Measurements from ENCODE around the gene DUSP18. TPM values are rescaled to one million over a fixed set of nuclear protein-coding genes. Genes with fewer than 3 reads are reported as not detected.

DUSP18 gene
- total RNA-seq, 1 donor from 2014 or later, result 21.4 TPM

- Mint-ChIP-seq H3K36me3 (ENCODE audit: low read depth, unreplicated experiment) (peaks cover 36% of the 10 kb centered on the region), H3K27ac (ENCODE audit: unreplicated experiment) (no peak overlapping the region), H3K27me3 (ENCODE audit: unreplicated experiment) (peaks cover 2% of the 10 kb centered on the region), H3K4me1 (ENCODE audit: unreplicated experiment) (peaks cover 13% of the 10 kb centered on the region), H3K9me3 (ENCODE audit: unreplicated experiment) (no peaks in the 10 kb centered on the region), H3K4me3 (ENCODE audit: unreplicated experiment) (no peak overlapping the region)
- DNase-seq (ENCODE audit: low spot score), result no peak
- TF ChIP-seq CTCF (IDR thresholded peaks at IDR 0.05; ENCODE audit: unreplicated experiment), result no peak
Measured at GRCh38 chr22:30614268-30614667, 53.4 kb downstream of the DUSP18 start.

GRCh38 chr22:30612789-30613188 lies 54.9 kb downstream of the DUSP18 start:
- peaks cover 3% of the 10 kb centered on the region for H3K27me3 Mint-ChIP-seq (ENCODE audit: unreplicated experiment)
- H3K9me3 Mint-ChIP-seq (ENCODE audit: unreplicated experiment), result no peaks in the 10 kb centered on the region
- peaks cover 36% of the 10 kb centered on the region for H3K36me3 Mint-ChIP-seq (ENCODE audit: low read depth, unreplicated experiment)
- no peak for DNase-seq (ENCODE audit: low spot score)
- H3K27ac Mint-ChIP-seq (ENCODE audit: unreplicated experiment), result no peak overlapping the region
- peaks cover 26% of the 10 kb centered on the region for H3K4me1 Mint-ChIP-seq (ENCODE audit: unreplicated experiment)
- H3K4me3 Mint-ChIP-seq (ENCODE audit: unreplicated experiment), result no peak overlapping the region
- no peak for TF ChIP-seq CTCF (IDR thresholded peaks at IDR 0.05; ENCODE audit: unreplicated experiment)

Other genes starting within 250 kb of the DUSP18 start
- 30.2 TPM for gene MTFP1, start 242.1 kb downstream of the DUSP18 start, total RNA-seq (ENCODE audit: unreplicated experiment)
- not detected for gene SEC14L3, start 195.9 kb downstream of the DUSP18 start, total RNA-seq (ENCODE audit: unreplicated experiment)
- 1.0 TPM for gene SEC14L4, start 162.2 kb downstream of the DUSP18 start, total RNA-seq (ENCODE audit: unreplicated experiment)
- 1.4 TPM for gene SEC14L6, start 121.1 kb downstream of the DUSP18 start, total RNA-seq (ENCODE audit: unreplicated experiment)
- 3.0 TPM for gene GAL3ST1, start 93.2 kb downstream of the DUSP18 start, total RNA-seq (ENCODE audit: unreplicated experiment)
- gene PES1, start 76.0 kb downstream of the DUSP18 start, total RNA-seq (ENCODE audit: unreplicated experiment), result 84.0 TPM
- gene TCN2, start 60.7 kb downstream of the DUSP18 start, total RNA-seq (ENCODE audit: unreplicated experiment), result 59.5 TPM
- 8.4 TPM for gene SLC35E4, start 32.1 kb downstream of the DUSP18 start, total RNA-seq (ENCODE audit: unreplicated experiment)
- gene OSBP2, start 27.0 kb upstream of the DUSP18 start, total RNA-seq (ENCODE audit: unreplicated experiment), result 3.0 TPM